ENCODE data around the gene ZNF544.

DNA sequence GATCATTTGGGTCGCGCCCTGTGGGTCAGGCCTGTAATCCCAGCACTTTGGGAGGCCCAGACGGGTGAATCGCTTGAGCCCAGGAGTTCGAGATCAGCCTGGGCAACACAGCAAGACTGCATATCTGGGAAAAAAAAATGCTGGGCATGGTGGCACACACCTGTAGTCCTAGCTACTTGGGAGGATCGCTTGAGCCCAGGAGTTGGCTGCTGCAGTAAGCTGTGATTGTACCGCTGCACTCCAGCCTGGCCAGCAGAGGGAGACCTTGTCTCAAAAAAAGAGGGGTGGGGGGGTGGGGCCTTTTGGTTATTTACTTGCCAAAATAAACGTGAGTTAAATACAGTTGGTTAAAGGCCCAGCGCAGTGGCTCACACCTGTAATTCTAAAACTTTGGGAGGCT, 9.8 kb upstream of the ZNF544 start:
- no peak for TF ChIP-seq CHD2 (IDR thresholded peaks at IDR 0.05; ENCODE audit: low read length, partially characterized antibody)
- TF ChIP-seq CTCF (IDR thresholded peaks at IDR 0.05) = no peak
- TF ChIP-seq, protein P1, sequence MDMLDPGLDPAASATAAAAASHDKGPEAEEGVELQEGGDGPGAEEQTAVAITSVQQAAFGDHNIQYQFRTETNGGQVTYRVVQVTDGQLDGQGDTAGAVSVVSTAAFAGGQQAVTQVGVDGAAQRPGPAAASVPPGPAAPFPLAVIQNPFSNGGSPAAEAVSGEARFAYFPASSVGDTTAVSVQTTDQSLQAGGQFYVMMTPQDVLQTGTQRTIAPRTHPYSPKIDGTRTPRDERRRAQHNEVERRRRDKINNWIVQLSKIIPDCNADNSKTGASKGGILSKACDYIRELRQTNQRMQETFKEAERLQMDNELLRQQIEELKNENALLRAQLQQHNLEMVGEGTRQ (IDR thresholded peaks at IDR 0.05) = no peak
- no peak for TF ChIP-seq MAX (IDR thresholded peaks at IDR 0.05)
- no peak for TF ChIP-seq EP300 (IDR thresholded peaks at IDR 0.05)
- TF ChIP-seq BHLHE40 (IDR thresholded peaks at IDR 0.05; ENCODE audit: low read depth, low read length) = no peak
- TF ChIP-seq POLR2A (IDR thresholded peaks at IDR 0.05; ENCODE audit: low read length) = no peak
- no peak for TF ChIP-seq KDM5A (IDR thresholded peaks at IDR 0.05)
- TF ChIP-seq MYC (IDR thresholded peaks at IDR 0.05; ENCODE audit: borderline replicate concordance, low read length) = no peak
- TF ChIP-seq GATA3 (IDR thresholded peaks at IDR 0.05; ENCODE audit: borderline replicate concordance) = no peak
- no peak for TF ChIP-seq REST (IDR thresholded peaks at IDR 0.05)

All from A549 (cell line).